T-helper 17 cell (primary cell): Measurements from ENCODE around the gene ZSCAN31. TPM values are rescaled to one million over a fixed set of nuclear protein-coding genes. Genes with fewer than 3 reads are reported as not detected.
"Not testable (repeated sequence)": the region's sequence is repeated elsewhere in the genome, so short reads cannot be mapped to it uniquely, and the experiment has no call there.

Experiments
- ATAC-seq: fragments of 150-1000 bp; cut with Tn5 transposase; 2 replicates; pipeline ENCODE4 v1.10.0; 2021; ENCODE audit warnings: mild to moderate bottlenecking, moderate library complexity
- DNase-seq, 3 donors: peaks; one replicate each; pipeline versions ENCODE4 v3.0.0 to v3.0.0-alpha.2; 2020 to 2021
- H3K9me3 ChIP-seq: one replicate; pipeline ENCODE4 v1.7.0; 2013; ENCODE audit warnings: low read length, mild to moderate bottlenecking; ENCODE audit not compliant: control insufficient read depth, poor library complexity, severe bottlenecking
- H3K27ac Mint-ChIP-seq: one replicate; pipeline ENCODE4 v1.8.0; 2022; ENCODE audit warnings: mild to moderate bottlenecking, moderate library complexity, mixed read lengths
- H3K27me3 Mint-ChIP-seq: one replicate; pipeline ENCODE4 v1.8.0; 2022; ENCODE audit warnings: mixed read lengths
- H3K36me3 Mint-ChIP-seq: one replicate; pipeline ENCODE4 v1.8.0; 2022; ENCODE audit warnings: low read depth, mixed read lengths
- H3K4me1 Mint-ChIP-seq: one replicate; pipeline ENCODE4 v1.8.0; 2022; ENCODE audit warnings: mild to moderate bottlenecking, mixed read lengths
- H3K4me3 Mint-ChIP-seq: one replicate; pipeline ENCODE4 v1.8.0; 2022; ENCODE audit warnings: mild to moderate bottlenecking, moderate library complexity, mixed read lengths
- total RNA-seq, 4 donors: library from RNA in 2 of 4; stranded (reverse) in 2 of 4; gene quantifications; one replicate each; pipeline ENCODE4 v1.2.3 and lab custom pipeline; 2022 to 2026

Gene ZSCAN31
- total RNA-seq, 2 donors from 2014 or later, result 0.77 to 0.86 TPM

DNA sequence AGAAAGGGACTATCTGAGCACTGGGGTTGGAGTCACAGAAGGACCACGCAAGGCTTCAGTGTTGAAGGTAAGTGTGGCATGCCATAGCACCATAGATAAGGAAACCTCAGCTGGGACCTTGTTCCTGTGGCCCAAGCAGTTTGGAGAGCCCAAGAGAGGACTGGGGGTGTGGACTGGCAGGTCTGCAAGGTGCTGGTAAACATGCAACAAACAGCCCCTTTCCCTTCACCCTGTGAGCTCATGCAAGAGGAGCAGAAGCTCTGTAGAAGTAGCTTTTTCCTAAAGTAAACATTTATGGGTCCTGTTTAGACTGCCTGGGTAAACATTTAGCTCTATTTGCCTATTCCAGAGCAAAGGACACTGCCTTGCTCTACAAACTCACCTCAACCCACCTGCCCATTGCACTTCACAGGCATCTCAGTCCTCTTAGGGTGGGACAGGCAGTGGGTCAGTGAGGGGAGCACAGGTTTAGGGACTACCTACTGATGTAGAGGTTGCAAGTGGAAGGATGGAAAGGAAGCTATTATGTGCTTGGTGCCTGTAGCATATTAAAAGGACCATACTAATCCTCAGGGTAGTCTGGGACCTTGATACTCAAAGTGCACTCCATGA, 12.0 kb downstream of the ZSCAN31 start:
- H3K9me3 ChIP-seq, result peaks cover 6% of the 10 kb centered on the region
- DNase-seq (no peak), ATAC-seq (no peak)
- Mint-ChIP-seq H3K4me3 (no peak overlapping the region), H3K27me3 (no peaks in the 10 kb centered on the region), H3K4me1 (no peaks in the 10 kb centered on the region), H3K27ac (no peak overlapping the region), H3K36me3 (peaks cover 2% of the 10 kb centered on the region)

DNA sequence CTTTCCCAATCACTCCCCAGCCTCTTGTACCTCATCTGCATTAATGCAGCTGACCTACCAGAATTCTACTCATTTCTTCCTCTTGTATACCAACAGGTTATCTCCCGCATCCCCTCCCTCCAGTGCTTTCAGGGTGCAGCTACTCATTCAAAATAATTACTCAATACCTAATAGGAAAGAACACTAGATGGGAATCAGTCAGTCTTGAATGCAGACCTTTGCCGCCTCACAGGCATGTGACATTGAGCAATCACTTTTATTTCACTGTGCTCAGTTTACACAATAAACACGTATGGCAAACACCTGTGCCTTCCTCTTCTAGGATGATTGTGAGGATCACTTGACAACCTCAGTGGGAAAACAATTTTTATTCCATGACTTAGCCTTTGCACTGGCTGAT, 13.3 kb downstream of the ZSCAN31 start:
- Mint-ChIP-seq H3K4me1 (no peaks in the 10 kb centered on the region), H3K27me3 (no peaks in the 10 kb centered on the region), H3K4me3 (no peak overlapping the region), H3K36me3 (peaks cover 2% of the 10 kb centered on the region), H3K27ac (no peak overlapping the region)
- DNase-seq (no peak), ATAC-seq (no peak)
- H3K9me3 ChIP-seq, result peaks cover 6% of the 10 kb centered on the region

DNA sequence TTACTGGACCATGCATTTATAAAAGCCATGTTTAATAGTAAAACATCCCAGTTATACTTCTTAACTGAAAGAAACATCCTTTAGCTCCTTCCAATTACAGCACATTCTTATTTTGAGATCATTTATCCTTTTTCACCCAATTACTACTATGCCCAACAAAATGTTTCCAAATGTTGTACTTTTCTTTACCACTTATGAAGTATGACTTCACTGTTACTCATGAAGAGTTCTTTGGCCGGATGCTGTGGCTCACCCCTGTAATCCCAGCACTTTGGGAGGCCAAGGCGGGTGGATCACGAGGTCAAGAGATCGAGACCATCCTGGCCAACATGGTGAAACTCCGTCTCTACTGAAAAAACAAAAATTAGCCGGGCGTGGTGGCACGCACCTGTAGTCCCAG, 18.1 kb downstream of the ZSCAN31 start:
- H3K4me1 Mint-ChIP-seq, ATAC-seq, DNase-seq, H3K4me3 Mint-ChIP-seq, H3K27ac Mint-ChIP-seq, H3K9me3 ChIP-seq, H3K36me3 Mint-ChIP-seq: not testable (repeated sequence)
- peaks cover 23% of the 10 kb centered on the region for H3K27me3 Mint-ChIP-seq

DNA sequence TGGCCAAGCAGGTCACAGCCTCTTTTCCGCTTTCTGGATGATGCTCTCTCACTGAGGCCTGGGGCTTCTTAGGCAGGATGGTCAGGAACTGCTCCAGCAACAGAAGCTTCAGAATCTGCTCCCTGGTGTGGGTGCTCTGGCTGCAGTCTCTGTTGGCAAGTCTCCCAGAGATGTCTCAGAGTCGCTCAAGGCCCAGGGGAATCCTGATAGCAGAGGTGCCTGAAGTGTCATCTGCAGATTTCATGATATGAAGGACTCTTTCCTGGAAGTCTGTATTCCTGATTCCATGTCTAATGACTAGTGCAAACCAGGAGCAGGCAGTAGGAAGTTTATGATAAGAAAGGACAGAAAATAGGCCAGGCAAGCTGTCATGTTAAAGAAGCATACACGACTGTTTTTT, 20.3 kb downstream of the ZSCAN31 start:
- Mint-ChIP-seq H3K36me3 (peaks cover 2% of the 10 kb centered on the region), H3K4me3 (no peak overlapping the region), H3K27me3 (peaks cover 44% of the 10 kb centered on the region), H3K27ac (no peak overlapping the region), H3K4me1 (no peaks in the 10 kb centered on the region)
- DNase-seq (no peak), ATAC-seq (no peak)
- no peaks in the 10 kb centered on the region for H3K9me3 ChIP-seq

DNA sequence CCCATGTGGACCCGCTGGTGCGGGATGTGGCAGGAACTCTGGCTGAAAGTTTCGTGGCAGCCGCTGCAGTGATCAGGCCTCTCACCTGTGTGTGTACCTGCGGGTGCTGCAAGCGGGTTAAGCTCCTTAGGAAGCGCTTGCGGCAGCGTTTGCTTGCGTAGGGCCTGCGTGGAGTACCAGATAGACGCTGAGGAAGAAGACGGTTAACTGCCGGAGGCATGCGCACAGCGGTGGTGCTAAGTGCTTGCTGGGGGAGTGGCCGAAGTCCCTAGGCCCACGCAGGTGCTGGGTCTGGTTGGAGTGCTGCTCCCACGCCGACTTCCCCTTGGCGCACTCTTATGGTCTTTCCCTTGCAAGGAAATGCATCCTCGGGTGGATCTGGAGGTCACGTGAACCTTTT, 23.0 kb downstream of the ZSCAN31 start:
- peaks cover 59% of the 10 kb centered on the region for H3K27me3 Mint-ChIP-seq
- ATAC-seq (no peak), DNase-seq (no peak)
- no peaks in the 10 kb centered on the region for H3K9me3 ChIP-seq
- H3K4me1 Mint-ChIP-seq, result no peaks in the 10 kb centered on the region
- H3K4me3 Mint-ChIP-seq, result no peak overlapping the region
- H3K36me3 Mint-ChIP-seq, result peaks cover 6% of the 10 kb centered on the region
- H3K27ac Mint-ChIP-seq, result no peak overlapping the region

DNA sequence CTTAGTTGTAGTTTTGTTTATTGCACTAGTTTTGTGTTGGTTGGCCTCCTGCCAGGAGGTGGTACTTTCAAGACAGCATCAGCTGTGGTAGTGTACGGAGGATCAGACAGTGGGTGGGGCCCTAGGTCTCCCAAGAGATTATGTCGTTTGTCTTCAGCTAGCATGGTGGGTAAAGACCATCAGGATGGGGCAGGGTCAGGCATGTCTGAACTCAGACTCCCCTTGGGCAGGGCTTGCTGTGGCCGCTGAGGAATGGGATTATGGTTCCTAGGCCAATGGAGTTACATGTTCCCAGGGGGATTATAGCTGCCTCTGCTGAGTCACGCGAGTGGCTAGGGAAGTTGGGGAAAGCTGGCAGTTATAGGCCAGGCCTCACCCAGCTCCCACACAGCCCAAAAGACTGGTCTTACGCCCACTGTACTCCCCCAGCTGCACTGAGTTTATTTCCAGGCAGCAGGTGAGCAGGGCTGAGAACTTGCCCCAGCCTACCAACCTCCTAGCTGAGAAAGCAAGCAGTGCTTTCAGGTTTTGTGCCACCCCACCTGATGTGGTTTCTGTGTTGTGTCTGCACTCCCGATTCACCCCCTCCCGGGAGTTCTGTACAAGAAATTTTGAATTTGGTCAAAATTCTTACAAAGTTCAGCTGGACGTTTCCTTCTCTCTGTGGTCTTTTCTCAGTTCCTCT, 24.7 kb downstream of the ZSCAN31 start:
- no peaks in the 10 kb centered on the region for H3K4me1 Mint-ChIP-seq
- H3K4me3 Mint-ChIP-seq, result no peak overlapping the region
- no peaks in the 10 kb centered on the region for H3K9me3 ChIP-seq
- peaks cover 50% of the 10 kb centered on the region for H3K27me3 Mint-ChIP-seq
- peaks cover 6% of the 10 kb centered on the region for H3K36me3 Mint-ChIP-seq
- H3K27ac Mint-ChIP-seq, result no peak overlapping the region
- DNase-seq, result no peak
- no peak for ATAC-seq

DNA sequence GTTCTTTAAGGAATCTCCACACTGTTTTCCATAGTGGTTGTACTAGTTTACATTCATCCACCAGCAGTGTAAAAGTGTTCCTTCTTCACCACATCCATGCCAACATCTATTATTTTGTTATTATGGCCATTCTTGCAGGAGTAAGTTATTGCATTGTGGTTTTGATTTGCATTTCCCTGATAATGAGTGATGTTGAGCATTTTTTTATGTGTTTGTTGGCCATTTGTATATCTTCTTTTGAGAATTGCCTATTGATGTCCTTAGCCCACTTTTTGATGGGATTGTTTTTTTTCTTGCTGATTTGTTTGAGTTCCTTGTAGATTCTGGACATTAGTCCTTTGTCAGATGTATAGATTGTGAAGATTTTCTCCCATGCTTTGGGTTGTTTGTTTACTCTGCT, 29.6 kb downstream of the ZSCAN31 start:
- Mint-ChIP-seq H3K4me1 (peaks cover 11% of the 10 kb centered on the region), H3K27me3 (peaks cover 25% of the 10 kb centered on the region)
- H3K4me3 Mint-ChIP-seq, DNase-seq, H3K36me3 Mint-ChIP-seq, H3K27ac Mint-ChIP-seq, ATAC-seq, H3K9me3 ChIP-seq: not testable (repeated sequence)

DNA sequence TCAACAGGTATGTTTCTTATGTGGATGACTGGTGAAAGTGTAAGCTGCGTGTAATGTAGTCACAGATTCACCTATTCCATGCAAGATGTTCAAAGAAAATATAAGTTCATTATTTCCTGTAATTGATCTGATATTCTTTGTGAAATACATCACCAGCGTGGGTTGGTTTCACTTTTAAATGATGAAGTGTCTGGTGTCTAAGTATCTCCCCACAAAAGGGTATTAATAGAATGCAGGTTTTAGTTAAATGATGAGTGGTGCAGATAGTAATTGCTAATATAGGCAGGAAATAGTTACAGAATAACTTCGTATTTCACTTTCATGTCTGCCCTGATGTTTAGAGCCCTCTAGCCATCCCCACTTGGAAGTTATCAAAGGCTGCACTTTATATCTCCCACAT, 32.4 kb downstream of the ZSCAN31 start:
- peak overlapping the region; percentile 27 for H3K27ac Mint-ChIP-seq
- H3K4me1 Mint-ChIP-seq, result peaks cover 11% of the 10 kb centered on the region
- ATAC-seq (no peak), DNase-seq (no peak)
- H3K36me3 Mint-ChIP-seq, result peaks cover 4% of the 10 kb centered on the region
- peaks cover 8% of the 10 kb centered on the region for H3K27me3 Mint-ChIP-seq
- peak overlapping the region; percentile 37 for H3K4me3 Mint-ChIP-seq
- H3K9me3 ChIP-seq, result no peaks in the 10 kb centered on the region

DNA sequence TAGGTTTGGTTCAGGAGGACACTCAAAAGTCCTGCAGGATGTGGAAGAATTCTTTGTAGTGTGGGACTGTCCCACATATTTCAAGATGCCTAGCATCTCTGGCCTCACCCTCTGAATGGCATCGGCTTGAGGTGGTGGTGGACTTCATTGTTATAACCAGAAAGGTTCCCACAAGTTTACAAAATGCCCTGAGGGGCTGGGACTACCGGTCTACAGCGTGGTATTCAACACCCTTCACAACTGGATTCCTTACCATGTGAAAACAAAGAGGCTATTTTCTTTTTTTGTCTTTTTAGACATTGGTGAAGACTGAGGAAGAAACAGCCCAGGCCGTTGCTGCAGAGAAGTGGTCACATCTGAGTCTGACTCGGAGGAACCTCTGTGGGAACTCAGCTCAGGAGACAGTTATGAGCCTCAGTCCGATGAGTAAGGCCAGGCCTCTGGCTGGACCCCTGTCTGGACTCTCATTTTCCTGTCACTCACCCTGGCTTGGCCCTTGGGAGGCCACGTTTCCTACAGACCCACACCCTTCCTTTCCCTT, 39.4 kb downstream of the ZSCAN31 start:
- Mint-ChIP-seq H3K27ac (no peak overlapping the region), H3K27me3 (peaks cover 10% of the 10 kb centered on the region), H3K4me1 (no peaks in the 10 kb centered on the region), H3K4me3 (no peak overlapping the region), H3K36me3 (peaks cover 6% of the 10 kb centered on the region)
- H3K9me3 ChIP-seq, result no peaks in the 10 kb centered on the region
- DNase-seq (no peak), ATAC-seq (no peak)

DNA sequence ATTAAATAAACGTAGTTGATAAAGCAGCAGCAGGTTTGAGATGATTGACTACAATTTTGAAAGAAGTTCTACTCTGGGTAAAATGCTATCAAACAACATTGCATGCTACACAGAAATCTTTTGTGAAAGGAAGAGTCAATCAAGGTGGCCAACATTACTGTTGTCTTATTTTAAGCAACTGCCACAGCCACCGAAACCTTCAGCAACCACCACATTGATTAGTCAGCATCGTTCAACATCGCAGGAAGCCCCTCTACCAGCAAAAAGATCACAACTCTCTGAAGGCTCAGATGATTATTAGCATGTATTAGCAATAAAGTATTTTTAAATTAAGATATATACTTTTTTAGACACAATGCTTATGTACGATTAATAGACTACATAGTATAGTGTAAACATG, 40.6 kb downstream of the ZSCAN31 start:
- no peak overlapping the region for H3K4me3 Mint-ChIP-seq
- H3K36me3 Mint-ChIP-seq, result peaks cover 7% of the 10 kb centered on the region
- H3K27ac Mint-ChIP-seq, result no peak overlapping the region
- no peak for DNase-seq
- no peak for ATAC-seq
- H3K4me1 Mint-ChIP-seq, result no peaks in the 10 kb centered on the region
- no peaks in the 10 kb centered on the region for H3K9me3 ChIP-seq
- peaks cover 7% of the 10 kb centered on the region for H3K27me3 Mint-ChIP-seq

DNA sequence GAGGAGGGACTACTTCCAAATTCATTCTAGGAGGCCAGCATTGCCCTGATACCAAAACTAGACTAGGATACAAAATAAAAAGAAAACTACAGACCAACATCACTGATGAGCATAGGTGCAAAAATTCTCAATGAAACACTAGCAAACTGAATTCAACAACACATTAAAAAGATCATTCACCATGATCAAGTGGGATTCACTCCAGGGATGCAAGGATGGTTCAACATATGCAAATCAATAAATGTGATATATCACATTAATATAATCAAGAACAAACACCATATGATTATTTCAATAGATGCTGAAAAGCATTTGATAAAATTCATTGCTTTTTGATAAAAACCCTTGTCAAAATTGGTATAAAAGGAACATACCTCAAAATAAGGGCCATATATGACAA, 44.4 kb downstream of the ZSCAN31 start:
- H3K27me3 Mint-ChIP-seq, result peaks cover 6% of the 10 kb centered on the region
- H3K9me3 ChIP-seq, result no peaks in the 10 kb centered on the region
- no peak for ATAC-seq
- H3K4me1 Mint-ChIP-seq, result peaks cover 2% of the 10 kb centered on the region
- peaks cover 5% of the 10 kb centered on the region for H3K36me3 Mint-ChIP-seq
- no peak overlapping the region for H3K27ac Mint-ChIP-seq
- no peak overlapping the region for H3K4me3 Mint-ChIP-seq
- DNase-seq, result no peak

DNA sequence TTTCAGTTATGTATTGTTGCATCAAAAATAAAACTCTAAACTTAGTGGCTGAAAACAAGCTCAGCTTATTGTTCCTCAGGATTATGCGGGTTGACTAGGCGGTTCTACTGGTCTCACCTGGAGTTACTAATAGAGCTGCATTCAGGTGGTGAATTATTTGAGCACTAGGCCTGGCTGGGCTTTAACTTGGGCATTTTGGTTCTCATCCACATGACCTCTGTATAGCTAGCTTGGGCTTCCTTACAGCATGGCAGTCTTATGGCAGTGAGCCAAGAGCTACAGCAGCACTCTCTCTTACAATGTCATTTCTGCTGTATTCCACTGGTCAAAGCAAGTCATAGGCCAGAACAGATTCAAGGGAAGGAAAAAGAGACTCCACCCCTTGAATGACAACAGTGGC, 53.0 kb downstream of the ZSCAN31 start:
- Mint-ChIP-seq H3K27me3 (peaks cover 30% of the 10 kb centered on the region), H3K27ac (no peak overlapping the region), H3K4me3 (no peak overlapping the region), H3K4me1 (peaks cover 1% of the 10 kb centered on the region), H3K36me3 (peaks cover 5% of the 10 kb centered on the region)
- ATAC-seq, result no peak
- H3K9me3 ChIP-seq, result no peaks in the 10 kb centered on the region
- no peak for DNase-seq

DNA sequence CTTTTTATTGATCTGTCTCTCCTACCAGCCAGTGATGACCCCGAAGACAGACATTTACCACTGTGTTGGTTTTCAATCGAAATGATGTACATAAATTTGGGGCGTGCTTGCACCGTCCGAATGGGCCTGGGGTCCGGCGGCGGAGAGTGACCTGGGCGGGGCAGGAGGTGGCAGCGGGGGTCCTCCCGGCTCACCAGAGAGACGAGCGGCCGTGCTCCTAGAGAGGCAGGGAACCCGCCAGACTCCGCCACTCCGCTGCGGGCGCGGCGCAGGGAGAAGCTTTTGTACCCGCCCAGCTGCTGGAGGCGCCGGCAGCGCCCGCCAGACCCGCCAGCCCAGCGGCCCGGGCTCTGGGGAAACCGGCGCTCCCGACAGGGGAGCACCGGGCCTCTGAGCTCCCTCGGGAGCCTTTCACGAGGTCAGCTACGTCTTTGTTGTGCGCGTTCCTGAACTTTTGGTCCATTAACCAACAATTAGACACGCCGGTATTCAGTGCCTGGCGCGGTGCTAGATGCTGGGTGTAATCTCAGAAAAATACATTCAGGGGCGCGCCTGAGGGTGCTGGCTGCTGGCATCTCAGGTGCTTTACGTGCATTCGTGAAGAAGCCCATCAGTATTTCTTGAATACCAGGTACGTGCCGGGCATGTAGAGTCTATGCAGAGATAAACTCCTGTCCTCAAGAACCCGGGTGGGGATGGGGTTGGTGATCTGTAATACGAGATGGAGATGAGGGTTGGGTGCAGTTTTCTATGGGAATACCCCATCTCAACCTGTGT, 54.5 kb downstream of the ZSCAN31 start, which contains the start of gene PGBD1:
Gene PGBD1 (plus strand): TSS at position 285 of the 777 bp plus-strand sequence. CDS start 2,242 bp downstream, outside the sequence.
- H3K4me3 Mint-ChIP-seq, result peak within 1 kb of the TSS; percentile 82
- H3K4me1 Mint-ChIP-seq, result no peaks in the 10 kb centered on the region
- no peaks in the 10 kb centered on the region for H3K9me3 ChIP-seq
- H3K27ac Mint-ChIP-seq, result no peak within 1 kb of the TSS
- H3K27me3 Mint-ChIP-seq, result peaks cover 23% of the 10 kb centered on the region
- peak; percentile 77 for ATAC-seq
- peaks cover 3% of the 10 kb centered on the region for H3K36me3 Mint-ChIP-seq
- DNase-seq, result peak; percentile 7 to 13 (median 9)
